Stomach (tissue), 9 donors: Measurements from ENCODE around the gene DHCR7. TPM values are rescaled to one million over a fixed set of nuclear protein-coding genes. Genes with fewer than 3 reads are reported as not detected.

Source experiments
- DNase-seq, 2 donors: peaks; one replicate each; pipeline versions ENCODE4 v3.0.0 to v3.0.0-alpha.2; 2013 to 2019
- H3K27ac ChIP-seq, 5 donors: fragments of 200-600 bp in 4 of 5; sonication (generic) in 4 of 5; one replicate each; pipeline ENCODE4 v1.5.1; 2013 to 2019; ENCODE audit warnings: mild to moderate bottlenecking in 1 of 5, moderate library complexity in 1 of 5
- H3K27me3 ChIP-seq, 3 donors: fragments of 200-600 bp; sonication (generic); one replicate each; pipeline ENCODE4 v1.5.1; 2017 to 2019; ENCODE audit warnings: mixed run types in 1 of 3
- H3K36me3 ChIP-seq, 4 donors: fragments of 200-600 bp; sonication (generic); 1 replicate in 3 of 4; 2 replicates in 1 of 4; pipeline ENCODE4 v1.5.1; 2016 to 2019
- H3K4me1 ChIP-seq, 4 donors: fragments of 200-600 bp; sonication (generic); one replicate each; pipeline ENCODE4 v1.5.1; 2016 to 2019
- H3K4me3 ChIP-seq, 4 donors: fragments of 200-600 bp; sonication (generic) in 3 of 4; one replicate each; pipeline ENCODE4 v1.5.1; 2016 to 2019; ENCODE audit warnings: mild to moderate bottlenecking in 1 of 4
- H3K9me3 ChIP-seq, 4 donors: fragments of 200-600 bp; sonication (generic); one replicate each; pipeline ENCODE4 v1.5.1; 2016 to 2019
- EP300 ChIP-seq: sonication (generic); formaldehyde crosslinking; IDR thresholded peaks from one replicate; pipeline ENCODE4 v1.6.1; 2017; ENCODE audit warnings: antibody characterized with exemption
- POLR2A ChIP-seq, 4 donors: fragments of 450-650 bp; IDR thresholded peaks; one replicate each; pipeline ENCODE4 v1.6.1; 2016; ENCODE audit warnings: antibody characterized with exemption in 4 of 4, control low read depth in 2 of 4, mild to moderate bottlenecking in 1 of 4, moderate library complexity in 1 of 4
- POLR2AphosphoS5 ChIP-seq, 3 donors: sonication (generic); formaldehyde crosslinking; IDR thresholded peaks; one replicate each; pipeline ENCODE4 v1.6.1; 2016; ENCODE audit warnings: antibody characterized with exemption in 3 of 3
- WGBS, 5 donors: extraction: QIAGEN DNeasy Blood & Tissue Kit in 3 of 5; methylation state at CpG; one replicate each; pipeline versions ENCODE4 v1.1.5 to v1.1.7; 2013 to 2018; 5-methylcytosine and 5-hydroxymethylcytosine counted together
- intact Hi-C: fragments of 100-400 bp; cut with DNase I; formaldehyde crosslinking; loops from one replicate; pipeline ENCODE4 v1.15.1; 2023; ENCODE audit warnings: low total_unique reads
- polyA plus RNA-seq, 3 donors: library from polyadenylated mRNA; stranded (reverse); fragments of 200-250 nt; gene quantifications; one replicate each; pipeline ENCODE4 v1.2.3, GENCODE V29; 2013
- small RNA-seq, 4 donors: library from RNA; depleted of rRNA; stranded (forward); fragments of <200 nt; gene quantifications; one replicate each; pipeline ENCODE3, GENCODE V24; 2016
- total RNA-seq, 5 donors: library from RNA; depleted of rRNA; stranded (reverse); fragments of >200 nt; gene quantifications; one replicate each; pipeline versions ENCODE4 v1.1.0 to v1.2.3, GENCODE V29; 2014 to 2016
- TF ChIP-seq, protein P1 (sequence below), 7 experiments: fragments of 450-650 bp in 4 of 7; fragments of 200-600 bp in 3 of 7; sonication (generic) in 3 of 7; IDR thresholded peaks; one replicate each; pipeline ENCODE4 v1.5.1; 2016 to 2019; ENCODE audit warnings: antibody characterized with exemption in 7 of 7, control low read depth in 2 of 7, mild to moderate bottlenecking in 1 of 7
- donor health status: healthy with polysubstance abuse.
- donor health status: Bipolar disorder and iron deficiency.
- donor health status: healthy.

The DHCR7 gene
- total and polyA plus RNA-seq, 8 donors: 3.5 to 58.8 (median 15.1) TPM

DNA sequence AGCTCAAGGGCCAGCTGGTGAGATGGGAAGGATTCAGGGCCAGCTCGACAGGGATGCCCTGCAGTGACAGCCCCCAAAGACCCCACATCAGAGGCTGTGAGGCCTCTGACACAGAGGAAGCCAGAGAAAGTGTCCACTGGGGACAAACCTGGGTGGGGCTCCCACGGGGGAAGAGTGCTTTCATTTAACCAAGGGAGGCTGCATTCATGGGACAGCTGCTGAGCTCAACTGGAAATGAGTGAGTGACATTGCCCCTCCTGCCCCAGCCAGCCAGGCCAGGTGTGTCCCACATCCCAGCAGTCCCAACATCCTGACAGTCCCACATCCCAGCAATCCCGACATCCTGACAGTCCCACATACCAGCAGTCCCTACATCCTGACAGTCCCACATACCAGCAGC is 61.0 kb downstream of the DHCR7 start:
- Histone ChIP-seq H3K27ac (no peak overlapping the region), H3K27me3 (peaks cover 0 to 27% (median 17%) of the 10 kb centered on the region in 3 donors), H3K4me1 (peaks cover 0 to 5% (median 0%) of the 10 kb centered on the region in 4 donors), H3K4me3 (no peak overlapping the region), H3K36me3 (no peaks in the 10 kb centered on the region), H3K9me3 (no peaks in the 10 kb centered on the region)
- intact Hi-C loops: no loop called here
- no peak for DNase-seq
- 83 to 89% (median 84%) methylated on average over 3 of the region's 3 CpGs for WGBS, 5 donors
- TF ChIP-seq, protein P1, sequence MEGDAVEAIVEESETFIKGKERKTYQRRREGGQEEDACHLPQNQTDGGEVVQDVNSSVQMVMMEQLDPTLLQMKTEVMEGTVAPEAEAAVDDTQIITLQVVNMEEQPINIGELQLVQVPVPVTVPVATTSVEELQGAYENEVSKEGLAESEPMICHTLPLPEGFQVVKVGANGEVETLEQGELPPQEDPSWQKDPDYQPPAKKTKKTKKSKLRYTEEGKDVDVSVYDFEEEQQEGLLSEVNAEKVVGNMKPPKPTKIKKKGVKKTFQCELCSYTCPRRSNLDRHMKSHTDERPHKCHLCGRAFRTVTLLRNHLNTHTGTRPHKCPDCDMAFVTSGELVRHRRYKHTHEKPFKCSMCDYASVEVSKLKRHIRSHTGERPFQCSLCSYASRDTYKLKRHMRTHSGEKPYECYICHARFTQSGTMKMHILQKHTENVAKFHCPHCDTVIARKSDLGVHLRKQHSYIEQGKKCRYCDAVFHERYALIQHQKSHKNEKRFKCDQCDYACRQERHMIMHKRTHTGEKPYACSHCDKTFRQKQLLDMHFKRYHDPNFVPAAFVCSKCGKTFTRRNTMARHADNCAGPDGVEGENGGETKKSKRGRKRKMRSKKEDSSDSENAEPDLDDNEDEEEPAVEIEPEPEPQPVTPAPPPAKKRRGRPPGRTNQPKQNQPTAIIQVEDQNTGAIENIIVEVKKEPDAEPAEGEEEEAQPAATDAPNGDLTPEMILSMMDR (IDR thresholded peaks at IDR 0.05): no peak
- no peak for TF ChIP-seq POLR2A (IDR thresholded peaks at IDR 0.05)
- no peak for TF ChIP-seq POLR2AphosphoS5 (IDR thresholded peaks at IDR 0.05)
- TF ChIP-seq EP300: no peak

DNA sequence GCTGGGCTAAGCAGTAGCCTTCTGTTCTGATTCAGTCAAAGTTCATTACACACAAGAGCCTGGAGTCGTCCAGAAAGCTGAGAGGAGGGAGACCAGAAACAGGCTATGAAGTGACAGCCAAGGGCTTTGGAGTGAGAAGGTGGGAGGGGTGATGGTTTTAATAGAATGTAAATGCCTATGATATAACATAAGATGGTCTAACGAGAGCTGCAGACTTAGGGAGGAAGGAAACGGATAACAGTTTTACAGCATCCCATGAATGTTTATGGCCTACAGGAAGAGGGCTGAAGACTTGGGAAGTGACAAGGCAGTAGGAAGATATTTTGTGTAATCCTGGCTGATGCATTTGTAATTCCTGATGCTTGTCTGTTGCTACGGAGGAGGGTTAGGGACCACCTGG is 62.0 kb downstream of the DHCR7 start:
- no peak for DNase-seq
- no peak for TF ChIP-seq POLR2AphosphoS5 (IDR thresholded peaks at IDR 0.05)
- TF ChIP-seq, protein P1 (IDR thresholded peaks at IDR 0.05): no peak
- no peak for TF ChIP-seq EP300
- TF ChIP-seq POLR2A (IDR thresholded peaks at IDR 0.05): no peak
- no peaks in the 10 kb centered on the region for H3K4me1 ChIP-seq
- 61 to 80% (median 64%) methylated on average over 4 of the region's 4 CpGs for WGBS, 5 donors
- no peak overlapping the region for H3K27ac ChIP-seq
- H3K9me3 ChIP-seq: no peaks in the 10 kb centered on the region
- H3K4me3 ChIP-seq: no peak overlapping the region
- intact Hi-C loops: no loop called here
- H3K36me3 ChIP-seq: no peaks in the 10 kb centered on the region
- peaks cover 0 to 21% (median 16%) of the 10 kb centered on the region in 3 donors for H3K27me3 ChIP-seq

DNA sequence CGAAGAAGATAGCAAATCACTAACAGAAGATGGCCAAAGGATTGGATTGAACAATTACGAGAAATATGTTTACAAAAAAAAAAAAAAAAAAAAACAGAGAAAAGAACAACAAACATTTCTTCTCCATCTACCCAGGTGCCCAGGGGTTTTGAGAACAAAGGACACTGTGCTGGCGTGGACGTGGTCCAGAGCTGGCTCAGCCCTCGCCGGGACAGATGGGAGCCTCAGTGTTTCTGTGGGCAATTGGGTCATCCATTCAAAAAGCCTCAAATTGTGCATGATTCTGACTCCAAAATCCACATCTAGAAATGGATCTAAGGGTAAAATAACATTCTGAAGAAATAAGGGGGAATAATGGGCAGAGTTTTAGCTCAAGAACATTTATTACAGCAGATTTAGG is 63.1 kb downstream of the DHCR7 start:
- no peak overlapping the region for H3K4me3 ChIP-seq
- no peaks in the 10 kb centered on the region for H3K4me1 ChIP-seq
- no peak overlapping the region for H3K27ac ChIP-seq
- no peaks in the 10 kb centered on the region for H3K36me3 ChIP-seq
- intact Hi-C loops: no loop called here
- H3K27me3 ChIP-seq: peaks cover 0 to 20% (median 16%) of the 10 kb centered on the region in 3 donors
- DNase-seq: no peak
- WGBS, 5 donors: 76 to 88% (median 81%) methylated on average over 5 to 6 of the region's 6 CpGs
- no peaks in the 10 kb centered on the region for H3K9me3 ChIP-seq
- TF ChIP-seq POLR2AphosphoS5 (IDR thresholded peaks at IDR 0.05) (no peak), POLR2A (IDR thresholded peaks at IDR 0.05) (no peak), EP300 (no peak)
- TF ChIP-seq, protein P1 (IDR thresholded peaks at IDR 0.05): no peak

DNA sequence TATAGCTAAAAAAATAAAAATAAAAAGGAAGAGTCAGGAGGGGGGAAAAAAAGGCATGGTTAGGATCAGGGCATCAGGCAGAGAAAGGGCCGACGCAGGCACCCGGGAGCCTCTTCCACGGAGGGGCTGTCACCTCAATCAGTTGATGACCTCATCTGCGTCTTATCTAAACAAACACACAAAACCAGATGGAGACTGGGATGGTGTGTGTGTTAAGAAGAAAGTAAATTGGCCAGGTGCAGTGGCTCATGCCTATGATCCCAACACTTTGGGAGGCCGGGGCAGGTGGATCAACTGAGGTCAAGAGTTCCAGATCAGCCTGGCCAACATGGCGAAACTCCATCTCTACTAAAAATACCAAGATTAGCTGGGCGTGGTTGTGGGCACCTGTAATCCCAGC is 63.6 kb downstream of the DHCR7 start:
- Histone ChIP-seq H3K4me1 (no peaks in the 10 kb centered on the region), H3K36me3 (no peaks in the 10 kb centered on the region), H3K27ac (no peak overlapping the region), H3K4me3 (no peak overlapping the region), H3K27me3 (peaks cover 0 to 18% (median 16%) of the 10 kb centered on the region in 3 donors), H3K9me3 (no peaks in the 10 kb centered on the region)
- TF ChIP-seq EP300: no peak
- TF ChIP-seq, protein P1 (IDR thresholded peaks at IDR 0.05): no peak
- no peak for TF ChIP-seq POLR2AphosphoS5 (IDR thresholded peaks at IDR 0.05)
- TF ChIP-seq POLR2A (IDR thresholded peaks at IDR 0.05): no peak
- intact Hi-C loops: no loop called here
- 39 to 62% (median 51%) methylated on average over 8 of the region's 8 CpGs for WGBS, 5 donors
- no peak for DNase-seq

Small RNA genes within 50 kb of the gene (small RNA-seq; reads per million reads assigned to genes)
- gene MIR6754: 0 reads per million in 4 donors

Other genes with a start within 250 kb of the DHCR7 start
- 100 to 1,000 TPM in 1 of 5 donors, 10 to 100 TPM in 4; 15.4 to 126 (median 88.6) TPM for gene SHANK2, start 195.8 kb downstream of the DHCR7 start, total RNA-seq
- gene SHANK2, start 195.8 kb downstream of the DHCR7 start, polyA plus RNA-seq: 1 to 10 TPM; 1.6 to 6.2 (median 2.1) TPM
- 100 to 1,000 TPM in 3 of 5 donors, 10 to 100 TPM in 2; 49.0 to 320 (median 104) TPM for gene NADSYN1, start 4.8 kb upstream of the DHCR7 start, total RNA-seq
- 10 to 100 TPM; 28.0 to 74.9 (median 29.4) TPM for gene NADSYN1, start 4.8 kb upstream of the DHCR7 start, polyA plus RNA-seq
- gene KRTAP5-7, start 78.9 kb upstream of the DHCR7 start, total RNA-seq: 1 to 10 TPM in 1 of 5 donors, not detected in 4; 4.8 TPM
- gene KRTAP5-7, start 78.9 kb upstream of the DHCR7 start, polyA plus RNA-seq: under 1 TPM in 1 of 3 donors, not detected in 2; 0.10 TPM
- gene KRTAP5-8, start 89.6 kb upstream of the DHCR7 start, total RNA-seq: 1 to 10 TPM in 1 of 5 donors, not detected in 4; 5.5 TPM
- under 1 TPM in 1 of 3 donors, not detected in 2; 0.15 TPM for gene KRTAP5-8, start 89.6 kb upstream of the DHCR7 start, polyA plus RNA-seq
- gene KRTAP5-9, start 100.0 kb upstream of the DHCR7 start, total RNA-seq: not detected
- under 1 TPM in 1 of 3 donors, not detected in 2; 0.55 TPM for gene KRTAP5-9, start 100.0 kb upstream of the DHCR7 start, polyA plus RNA-seq
- not detected for gene KRTAP5-10, start 117.2 kb upstream of the DHCR7 start, total RNA-seq
- gene KRTAP5-10, start 117.2 kb upstream of the DHCR7 start, polyA plus RNA-seq: not detected
- gene KRTAP5-11, start 134.5 kb upstream of the DHCR7 start, total RNA-seq: not detected
- gene KRTAP5-11, start 134.5 kb upstream of the DHCR7 start, polyA plus RNA-seq: not detected